K562 (cell line): ENCODE results near the gene CLTC. TPM values are rescaled to one million over a fixed set of nuclear protein-coding genes. Genes with fewer than 3 reads are reported as not detected.

Experiments used
- ARID2 ChIP-seq: fragments of 450-650 bp; IDR thresholded peaks from 2 replicates; pipeline ENCODE4 v1.6.1; 2017; ENCODE audit warnings: antibody characterized with exemption, mild to moderate bottlenecking
- ASH1L ChIP-seq: fragments of 450-650 bp; IDR thresholded peaks from 2 replicates; pipeline ENCODE4 v1.6.1; 2018; ENCODE audit warnings: borderline replicate concordance, mild to moderate bottlenecking, low read depth; ENCODE audit not compliant: partially characterized antibody
- CBX3 ChIP-seq, 2 experiments: IDR thresholded peaks; 1 replicate in 1 of 2; 2 replicates in 1 of 2; pipeline ENCODE4 v1.6.1; 2012; ENCODE audit warnings: inconsistent platforms in 2 of 2, low read length in 2 of 2, borderline replicate concordance in 1 of 2, control low read depth in 1 of 2
- CEBPB ChIP-seq: fragments of 450-650 bp; IDR thresholded peaks from 2 replicates; pipeline ENCODE4 v1.6.1; 2016; ENCODE audit warnings: missing genetic modification characterization, missing compliant biosample characterization
- CREM ChIP-seq: IDR thresholded peaks from 2 replicates; pipeline ENCODE4 v1.6.1; 2014; ENCODE audit warnings: antibody characterized with exemption, low read depth
- MNT ChIP-seq, 2 experiments: fragments of 450-650 bp; conservative IDR thresholded peaks; 2 replicates each; pipeline ENCODE4 v1.6.1; 2017; ENCODE audit warnings: mild to moderate bottlenecking in 2 of 2, moderate library complexity in 2 of 2
- NEUROD1 ChIP-seq: fragments of 150-350 bp; IDR thresholded peaks from 2 replicates; pipeline ENCODE4 v1.6.1; 2014; ENCODE audit warnings: borderline replicate concordance, low read length, low read depth; ENCODE audit not compliant: partially characterized antibody
- PHTF2 ChIP-seq: fragments of 250-450 bp; sonication (Bioruptor Pico); IDR thresholded peaks from 2 replicates; pipeline ENCODE4 v1.5.0; 2021; ENCODE audit warnings: mild to moderate bottlenecking
- ZBTB40 ChIP-seq, 2 experiments: fragments of 450-650 bp in 1 of 2; sonication (generic) in 1 of 2; formaldehyde crosslinking in 1 of 2; IDR thresholded peaks; 2 replicates each; pipeline versions ENCODE4 v1.7.1 to v1.9.0; 2016 to 2022; ENCODE audit warnings: inconsistent platforms in 1 of 2, mild to moderate bottlenecking in 1 of 2, missing genetic modification reagents in 1 of 2
- polyA plus RNA-seq, 8 experiments: library from polyadenylated mRNA; depleted of rRNA in 4 of 8; stranded (reverse) in 5 of 8; unstranded in 3 of 8; fragments of >200 nt; fragmentation: Nextera tagmentation in 2 of 8; fragmentation: Illumina TruSeq in 1 of 8; extraction: Ambion mirVana in 2 of 8; extraction: Trizol in 1 of 8; gene quantifications; 2 replicates each; pipeline versions ENCODE4 v1.2.1 to v1.2.3, GENCODE V29; 2011 to 2014; ENCODE audit warnings: inconsistent platforms in 1 of 8, missing spikeins in 1 of 8
- total RNA-seq, 7 experiments: library from RNA; depleted of rRNA in 6 of 7; stranded (reverse); fragments of >200 nt in 6 of 7; fragmentation: Illumina TruSeq in 2 of 7; extraction: Trizol in 2 of 7; gene quantifications; 2 replicates each; pipeline versions ENCODE4 v1.2.1 to v1.2.3, GENCODE V29; 2011 to 2021; ENCODE audit warnings: low replicate concordance in 1 of 7
- TF ChIP-seq, protein P1 (sequence below): IDR thresholded peaks from 3 replicates; pipeline ENCODE4 v1.6.1; 2011; ENCODE audit warnings: borderline replicate concordance, mild to moderate bottlenecking; ENCODE audit not compliant: insufficient read length, insufficient read depth
- TF ChIP-seq, protein P2 (sequence below): sonication (generic); formaldehyde crosslinking; IDR thresholded peaks from 2 replicates; pipeline ENCODE4 v1.8.0; 2022; ENCODE audit warnings: missing genetic modification reagents, mild to moderate bottlenecking, borderline replicate concordance

Gene CLTC
- total and polyA plus RNA-seq, 9 of the 15 experiments (the other 6 are each of a cell fraction or from before 2014, with no cell fraction given), result 115 to 267 (median 174) TPM

DNA sequence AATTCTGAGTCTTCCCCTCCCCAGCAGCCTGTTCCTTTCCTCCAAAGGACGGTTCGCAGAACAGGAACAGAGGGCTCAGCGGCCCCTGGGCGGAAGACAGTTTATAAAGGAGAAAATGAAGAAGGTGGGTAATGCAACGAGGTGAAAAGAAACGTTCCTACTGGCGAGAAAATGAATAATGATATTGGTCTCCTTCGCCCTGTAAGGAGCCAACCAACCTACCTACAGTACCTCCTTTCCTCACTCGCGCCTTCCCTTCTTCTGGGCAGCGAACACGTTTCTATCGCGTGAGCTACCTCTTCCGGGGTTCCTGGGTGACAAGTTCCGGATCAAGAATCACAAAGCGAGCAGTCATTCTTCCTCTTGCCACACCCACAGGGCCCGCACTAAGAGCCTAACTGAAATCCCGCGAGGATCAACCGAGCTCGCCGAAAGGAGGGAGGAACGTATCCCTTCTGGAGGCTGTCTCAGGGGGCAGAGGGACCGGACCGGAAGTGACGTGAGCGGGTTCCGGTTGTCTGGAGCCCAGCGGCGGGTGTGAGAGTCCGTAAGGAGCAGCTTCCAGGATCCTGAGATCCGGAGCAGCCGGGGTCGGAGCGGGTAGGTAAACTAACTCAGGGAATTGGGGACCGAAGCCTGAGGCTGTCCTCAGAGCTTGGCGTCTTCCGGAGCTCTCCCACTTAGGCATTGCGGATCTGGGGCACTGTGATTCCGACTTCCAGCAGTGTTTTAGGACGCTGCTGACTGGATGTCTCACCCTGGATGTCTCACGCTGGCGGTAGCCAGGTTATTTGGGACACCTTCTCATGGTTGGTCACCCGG is 87.7 kb downstream of the CLTC start, which contains the start of the genes PTRH2 and VMP1 (continued):
- TF ChIP-seq ZBTB40 (IDR thresholded peaks at IDR 0.05) (peak; percentile 98), ZBTB40 (CRISPR knock-in tag; IDR thresholded peaks at IDR 0.05) (no peak), CEBPB (peak; percentile 61), CREM (peak; percentile 97), PHTF2 (CRISPR knock-in tag) (peak; percentile 65; the same call in 1 of the 2 replicates), CBX3 (IDR thresholded peaks at IDR 0.05; ENCODE audit: borderline replicate concordance in 1 of 2, low read length in 2 of 2) (no peak; a peak in 1 of 3 replicates), ASH1L (peak; percentile 52), ARID2 (no peak), NEUROD1 (peak; percentile 47), MNT (conservative IDR thresholded peaks at IDR 0.05) (peak; percentile 97 to 99)
- TF ChIP-seq, protein P1, sequence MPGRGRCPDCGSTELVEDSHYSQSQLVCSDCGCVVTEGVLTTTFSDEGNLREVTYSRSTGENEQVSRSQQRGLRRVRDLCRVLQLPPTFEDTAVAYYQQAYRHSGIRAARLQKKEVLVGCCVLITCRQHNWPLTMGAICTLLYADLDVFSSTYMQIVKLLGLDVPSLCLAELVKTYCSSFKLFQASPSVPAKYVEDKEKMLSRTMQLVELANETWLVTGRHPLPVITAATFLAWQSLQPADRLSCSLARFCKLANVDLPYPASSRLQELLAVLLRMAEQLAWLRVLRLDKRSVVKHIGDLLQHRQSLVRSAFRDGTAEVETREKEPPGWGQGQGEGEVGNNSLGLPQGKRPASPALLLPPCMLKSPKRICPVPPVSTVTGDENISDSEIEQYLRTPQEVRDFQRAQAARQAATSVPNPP, result no peak
- TF ChIP-seq, protein P2, sequence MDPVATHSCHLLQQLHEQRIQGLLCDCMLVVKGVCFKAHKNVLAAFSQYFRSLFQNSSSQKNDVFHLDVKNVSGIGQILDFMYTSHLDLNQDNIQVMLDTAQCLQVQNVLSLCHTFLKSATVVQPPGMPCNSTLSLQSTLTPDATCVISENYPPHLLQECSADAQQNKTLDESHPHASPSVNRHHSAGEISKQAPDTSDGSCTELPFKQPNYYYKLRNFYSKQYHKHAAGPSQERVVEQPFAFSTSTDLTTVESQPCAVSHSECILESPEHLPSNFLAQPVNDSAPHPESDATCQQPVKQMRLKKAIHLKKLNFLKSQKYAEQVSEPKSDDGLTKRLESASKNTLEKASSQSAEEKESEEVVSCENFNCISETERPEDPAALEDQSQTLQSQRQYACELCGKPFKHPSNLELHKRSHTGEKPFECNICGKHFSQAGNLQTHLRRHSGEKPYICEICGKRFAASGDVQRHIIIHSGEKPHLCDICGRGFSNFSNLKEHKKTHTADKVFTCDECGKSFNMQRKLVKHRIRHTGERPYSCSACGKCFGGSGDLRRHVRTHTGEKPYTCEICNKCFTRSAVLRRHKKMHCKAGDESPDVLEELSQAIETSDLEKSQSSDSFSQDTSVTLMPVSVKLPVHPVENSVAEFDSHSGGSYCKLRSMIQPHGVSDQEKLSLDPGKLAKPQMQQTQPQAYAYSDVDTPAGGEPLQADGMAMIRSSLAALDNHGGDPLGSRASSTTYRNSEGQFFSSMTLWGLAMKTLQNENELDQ (CRISPR knock-in tag), result 0 out of 2 replicates have a peak, but pooled peaks have one; percentile 58
